Endothelial cell of hepatic sinusoid (primary cell): ENCODE measurements around the gene CPLX1.
"Not testable (repeated sequence)": the region's sequence is repeated elsewhere in the genome, so short reads cannot be mapped to it uniquely, and the experiment has no call there.

Source experiments
- in situ Hi-C: cut with HindIII; loops from 2 replicates; pipeline ENCODE4 v1.10.0; 2017; ENCODE audit warnings: low sequenced_read_pairs

The CPLX1 gene

GRCh38 chr4:822361-823175, 3.4 kb downstream of the CPLX1 start:
- in situ Hi-C loops: no loop called here

GRCh38 chr4:821631-822030, 4.3 kb downstream of the CPLX1 start:
- in situ Hi-C loops: no loop called here

GRCh38 chr4:821181-821591, 4.7 kb downstream of the CPLX1 start:
- in situ Hi-C loops: no loop called here

GRCh38 chr4:820230-821172, 5.4 kb downstream of the CPLX1 start:
- in situ Hi-C loops: no loop called here

- in situ Hi-C loops: no loop called here
Measured at GRCh38 chr4:819401-820229, 6.3 kb downstream of the CPLX1 start.

GRCh38 chr4:818106-818921, 7.6 kb downstream of the CPLX1 start:
- in situ Hi-C loops: no loop called here

- in situ Hi-C loops: no loop called here
Measured at GRCh38 chr4:815464-816146, 10.3 kb downstream of the CPLX1 start.

- in situ Hi-C loops: no loop called here
Measured at GRCh38 chr4:814312-814850, 11.5 kb downstream of the CPLX1 start.

GRCh38 chr4:813900-814299, 12.0 kb downstream of the CPLX1 start:
- in situ Hi-C loops: no loop called here

GRCh38 chr4:808860-809570, 16.9 kb downstream of the CPLX1 start:
- in situ Hi-C loops: no loop called here

GRCh38 chr4:807792-808191, 18.1 kb downstream of the CPLX1 start:
- in situ Hi-C loops: no loop called here

GRCh38 chr4:806979-807378, 18.9 kb downstream of the CPLX1 start:
- in situ Hi-C loops: not testable (repeated sequence)

GRCh38 chr4:804804-805203, 21.1 kb downstream of the CPLX1 start:
- in situ Hi-C loops: no loop called here

GRCh38 chr4:803884-804283, 22.0 kb downstream of the CPLX1 start:
- in situ Hi-C loops: no loop called here

GRCh38 chr4:801436-802124, 24.3 kb downstream of the CPLX1 start:
- in situ Hi-C loops: no loop called here

GRCh38 chr4:797066-797465, 28.9 kb downstream of the CPLX1 start:
- in situ Hi-C loops: loop anchor here (5.0 kb wide), 1 partner anchor 50 kb away; no protein-coding TSS in a partner anchor

- in situ Hi-C loops: loop anchor here (5.0 kb wide), 1 partner anchor 51 kb away; no protein-coding TSS in a partner anchor
Measured at GRCh38 chr4:796206-796605, 29.7 kb downstream of the CPLX1 start.

GRCh38 chr4:795726-796119, 30.2 kb downstream of the CPLX1 start:
- in situ Hi-C loops: loop anchor here (5.0 kb wide), 1 partner anchor 52 kb away; no protein-coding TSS in a partner anchor
